Epithelial cell of proximal tubule (primary cell): ENCODE data around the gene PLS3. TPM values are rescaled to one million over a fixed set of nuclear protein-coding genes. Genes with fewer than 3 reads are reported as not detected.

ENCODE experiments used
- DNase-seq: peaks from one replicate; pipeline ENCODE4 v3.0.0-alpha.2; 2011; ENCODE audit warnings: low read depth
- H3K4me3 ChIP-seq: 2 replicates; pipeline ENCODE4 v1.5.1; 2011; ENCODE audit warnings: low read depth, mild to moderate bottlenecking, low read length
- total RNA-seq: library from RNA; depleted of rRNA; stranded (reverse); fragments of >200 nt; gene quantifications from 2 replicates; pipeline ENCODE4 v1.2.3, GENCODE V29; 2015
- TF ChIP-seq, protein P1 (sequence below): conservative IDR thresholded peaks from 2 replicates; pipeline ENCODE4 v1.5.1; 2012; ENCODE audit warnings: low read depth, mild to moderate bottlenecking, low read length

Gene PLS3
- total RNA-seq, 1 donor from 2014 or later, result 133 TPM

DNA sequence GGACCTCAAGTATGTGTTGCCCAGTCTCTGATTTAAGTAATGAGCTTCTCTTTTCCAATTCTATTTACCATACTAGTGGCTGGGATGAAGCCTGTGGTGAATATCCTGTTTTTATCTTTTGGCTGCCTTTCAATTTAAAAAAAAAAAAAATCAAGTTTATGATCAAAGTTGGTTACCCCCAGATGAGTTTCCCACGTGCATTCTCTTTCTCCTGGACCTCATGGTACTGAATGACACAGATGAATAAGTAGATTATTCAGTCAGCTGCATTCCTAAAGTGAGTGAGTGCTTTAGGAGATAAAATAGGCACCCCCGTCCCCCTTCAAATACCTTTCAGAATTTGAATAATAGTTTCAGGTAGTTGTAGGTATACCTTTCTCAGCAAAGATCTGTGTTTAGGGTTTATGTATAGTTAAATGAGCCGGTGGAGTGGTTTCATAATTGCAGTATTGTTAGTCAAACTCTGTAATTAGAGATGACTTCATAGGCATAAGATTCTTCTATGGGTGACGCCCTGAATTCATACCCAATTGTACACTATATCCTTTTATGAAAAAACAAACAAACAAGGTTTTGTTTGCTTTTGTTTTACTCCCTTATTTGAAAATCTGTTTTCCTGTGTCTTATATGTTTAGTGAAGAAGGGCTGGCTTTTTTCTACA, 41.9 kb downstream of the PLS3 start:
- H3K4me3 ChIP-seq, result no peak overlapping the region
- DNase-seq, result no peak
- TF ChIP-seq, protein P1, sequence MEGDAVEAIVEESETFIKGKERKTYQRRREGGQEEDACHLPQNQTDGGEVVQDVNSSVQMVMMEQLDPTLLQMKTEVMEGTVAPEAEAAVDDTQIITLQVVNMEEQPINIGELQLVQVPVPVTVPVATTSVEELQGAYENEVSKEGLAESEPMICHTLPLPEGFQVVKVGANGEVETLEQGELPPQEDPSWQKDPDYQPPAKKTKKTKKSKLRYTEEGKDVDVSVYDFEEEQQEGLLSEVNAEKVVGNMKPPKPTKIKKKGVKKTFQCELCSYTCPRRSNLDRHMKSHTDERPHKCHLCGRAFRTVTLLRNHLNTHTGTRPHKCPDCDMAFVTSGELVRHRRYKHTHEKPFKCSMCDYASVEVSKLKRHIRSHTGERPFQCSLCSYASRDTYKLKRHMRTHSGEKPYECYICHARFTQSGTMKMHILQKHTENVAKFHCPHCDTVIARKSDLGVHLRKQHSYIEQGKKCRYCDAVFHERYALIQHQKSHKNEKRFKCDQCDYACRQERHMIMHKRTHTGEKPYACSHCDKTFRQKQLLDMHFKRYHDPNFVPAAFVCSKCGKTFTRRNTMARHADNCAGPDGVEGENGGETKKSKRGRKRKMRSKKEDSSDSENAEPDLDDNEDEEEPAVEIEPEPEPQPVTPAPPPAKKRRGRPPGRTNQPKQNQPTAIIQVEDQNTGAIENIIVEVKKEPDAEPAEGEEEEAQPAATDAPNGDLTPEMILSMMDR, result no peak

DNA sequence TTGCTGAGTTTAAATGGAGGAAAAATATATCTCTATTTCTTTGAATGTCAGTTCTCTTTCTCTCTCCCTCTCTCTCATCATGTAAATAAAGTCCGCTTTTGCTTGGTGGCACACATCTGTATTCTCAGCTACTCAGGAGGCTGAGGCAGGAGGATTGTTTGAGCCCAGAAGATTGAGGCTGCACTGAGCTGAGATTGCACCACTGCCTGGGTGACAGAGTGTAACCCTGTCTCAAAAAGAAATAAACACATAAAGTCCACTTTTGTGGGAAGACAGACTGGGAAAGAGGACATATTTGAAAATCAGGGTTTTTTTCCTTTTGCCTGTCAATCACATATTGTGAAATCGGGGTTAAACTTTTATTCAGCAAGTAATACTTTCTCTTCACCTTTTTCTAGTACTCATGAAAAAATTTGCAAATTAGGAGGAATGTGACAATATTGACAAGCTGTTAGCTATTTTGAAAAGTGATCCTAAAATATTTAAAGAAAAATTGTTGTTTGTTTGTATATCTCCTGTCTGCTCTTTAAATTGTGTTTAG, 42.6 kb downstream of the PLS3 start:
- TF ChIP-seq, protein P1, result no peak
- DNase-seq, result no peak
- no peak overlapping the region for H3K4me3 ChIP-seq

DNA sequence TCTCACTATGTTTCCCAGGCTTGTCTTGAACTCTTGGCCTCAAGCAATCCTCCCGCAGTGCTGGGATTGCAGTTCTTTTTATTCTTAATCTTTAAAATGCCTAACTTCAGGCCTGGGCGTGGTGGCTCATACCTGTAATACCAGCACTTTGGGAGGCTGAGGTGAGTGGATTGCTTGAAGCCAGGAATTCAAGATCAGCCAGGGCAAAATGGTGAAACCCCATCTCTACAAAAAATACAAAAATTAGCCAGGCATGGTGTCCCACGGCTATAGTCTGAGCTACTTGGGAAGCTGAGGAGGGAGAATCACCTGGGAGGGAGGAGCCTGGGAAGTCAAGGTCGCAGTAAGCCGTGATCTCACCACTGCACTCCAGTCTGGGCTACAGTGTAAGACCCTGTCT, 45.9 kb downstream of the PLS3 start:
- no peak for DNase-seq
- TF ChIP-seq, protein P1, result no peak
- H3K4me3 ChIP-seq, result no peak overlapping the region

DNA sequence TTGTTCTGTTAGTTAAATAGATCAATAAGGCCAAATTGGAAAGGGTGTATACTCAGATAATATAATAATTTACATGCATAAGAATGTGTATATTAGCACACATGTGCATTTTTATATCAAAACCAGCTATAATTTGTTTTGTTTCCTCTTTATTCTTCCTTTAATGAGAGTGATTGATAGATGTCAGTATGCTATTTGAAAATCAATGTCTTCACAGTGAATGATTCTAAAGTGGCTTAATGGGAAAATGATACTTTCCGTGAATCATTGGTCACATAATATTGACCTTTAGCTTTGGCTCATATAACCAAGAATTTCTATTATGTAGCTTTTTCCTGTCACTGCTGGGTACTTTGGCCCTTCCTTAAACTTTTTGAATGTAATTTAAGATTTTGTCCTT, 48.6 kb downstream of the PLS3 start:
- TF ChIP-seq, protein P1, result no peak
- H3K4me3 ChIP-seq, result no peak overlapping the region
- DNase-seq, result no peak

DNA sequence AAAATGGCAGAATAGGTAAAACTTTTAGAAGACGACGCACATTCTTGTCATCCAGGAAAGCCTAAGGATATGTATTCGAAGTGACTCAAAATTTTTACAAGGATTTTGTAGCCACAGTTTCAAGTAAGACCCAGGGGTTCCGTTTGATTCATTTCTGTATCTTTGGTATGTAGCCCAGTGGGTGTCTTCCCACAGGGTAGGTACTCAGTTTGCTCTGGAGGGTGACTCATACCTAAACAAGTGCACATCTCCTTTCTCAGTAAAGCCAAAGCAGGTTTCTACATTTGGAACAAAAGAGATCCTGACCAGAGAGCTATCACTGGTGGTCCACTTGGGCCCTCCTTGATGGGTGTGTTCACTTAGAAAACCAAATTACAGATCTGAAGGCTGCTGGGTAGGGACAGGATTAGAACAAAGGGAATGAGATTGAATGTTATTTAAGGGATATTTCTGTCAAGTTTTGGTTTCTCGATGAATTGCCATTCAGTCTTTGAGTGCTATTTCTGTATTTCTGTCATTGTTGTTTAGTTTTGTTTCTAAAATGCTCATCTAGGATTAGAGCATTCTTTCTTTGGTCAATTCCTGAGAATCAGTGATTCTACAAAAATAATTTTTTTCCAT, 56.1 kb downstream of the PLS3 start:
- no peak for DNase-seq
- TF ChIP-seq, protein P1, result no peak
- no peak overlapping the region for H3K4me3 ChIP-seq

DNA sequence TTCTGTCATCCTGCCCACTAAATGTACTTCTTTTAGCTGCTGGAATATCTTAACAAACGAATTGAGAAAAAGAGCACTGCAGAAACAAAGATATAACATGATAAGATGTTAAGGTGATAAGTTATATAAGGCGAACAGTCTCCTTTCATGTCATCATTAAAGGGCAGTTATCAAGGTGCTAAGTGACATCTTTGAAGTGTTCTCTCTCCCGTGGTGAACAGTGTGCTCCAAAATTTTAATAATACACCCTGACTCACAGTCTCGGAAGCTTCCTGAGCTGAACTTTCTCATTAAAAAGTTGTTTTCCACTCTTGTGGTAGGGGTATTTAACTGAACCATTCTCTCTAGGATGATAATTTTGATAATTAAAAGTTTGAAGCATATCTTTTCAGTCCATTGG, 61.6 kb downstream of the PLS3 start:
- TF ChIP-seq, protein P1, result no peak
- no peak for DNase-seq
- H3K4me3 ChIP-seq, result no peak overlapping the region
